ENCODE data around the gene UBA6. TPM values are rescaled to one million over a fixed set of nuclear protein-coding genes. Genes with fewer than 3 reads are reported as not detected.

UBA6 gene
- total RNA-seq, 1 experiment from 2014 or later = 72.2 TPM

GRCh38 chr4:67746797-67747495 is 46.0 kb upstream of the UBA6 start:
- Histone ChIP-seq H3K4me2 (ENCODE audit: insufficient read depth, insufficient read length, low read length) (no peak overlapping the region), H3K9ac (ENCODE audit: extremely low read depth, insufficient read length, low read length) (no peak overlapping the region), H2AK5ac (ENCODE audit: insufficient read length, low read length) (no peak overlapping the region), H2BK20ac (ENCODE audit: low read depth, low read length, poor library complexity, severe bottlenecking) (no peak overlapping the region), H2BK12ac (ENCODE audit: insufficient read length, low read depth, low read length) (no peak overlapping the region), H4K91ac (ENCODE audit: insufficient read length, low read depth, low read length) (no peak overlapping the region), H4K5ac (ENCODE audit: insufficient read length, low read depth, low read length) (no peak overlapping the region), H2BK5ac (ENCODE audit: insufficient read length, low read length) (no peak overlapping the region), H2BK15ac (ENCODE audit: low read depth, low read length) (no peak overlapping the region), H3K23ac (ENCODE audit: insufficient read length, low read depth, low read length) (no peak overlapping the region), H3K27me3 (ENCODE audit: insufficient read depth, low read length) (no peaks in the 10 kb centered on the region), H3K4me1 (ENCODE audit: insufficient read depth, low read length) (no peaks in the 10 kb centered on the region), H2AFZ (ENCODE audit: low read length) (no peak overlapping the region), H3K79me1 (ENCODE audit: insufficient read depth, low read depth, low read length, poor library complexity, severe bottlenecking) (no peaks in the 10 kb centered on the region), H3K23me2 (ENCODE audit: insufficient read length, low read depth, low read length, poor library complexity, severe bottlenecking) (no peaks in the 10 kb centered on the region), H4K8ac (replicated peaks; ENCODE audit: insufficient read length, low read depth, low read length) (no peak overlapping the region), H2BK120ac (ENCODE audit: low read depth, low read length, poor library complexity, severe bottlenecking) (no peak overlapping the region), H3T11ph (ENCODE audit: low read length) (no peak overlapping the region), H3K79me2 (ENCODE audit: insufficient read depth, low read length) (no peaks in the 10 kb centered on the region), H3K27ac (ENCODE audit: insufficient read length, low read depth, low read length) (no peak overlapping the region), H4K20me1 (ENCODE audit: control insufficient read depth, insufficient read depth, insufficient read length) (no peaks in the 10 kb centered on the region), H3K18ac (ENCODE audit: insufficient read length, low read depth, low read length) (no peak overlapping the region), H3K14ac (ENCODE audit: insufficient read depth, low read length) (no peak overlapping the region), H3K9me3 (ENCODE audit: control insufficient read depth, low read depth, low read length) (no peaks in the 10 kb centered on the region), H3K4ac (ENCODE audit: low read depth, low read length) (no peak overlapping the region), H3K56ac (ENCODE audit: insufficient read length, low read depth, low read length) (no peak overlapping the region)
- Mint-ChIP-seq H3K9me3 (no peaks in the 10 kb centered on the region), H3K4me1 (no peaks in the 10 kb centered on the region), H3K27ac (peak overlapping the region in 1 of 3 experiments; percentile 21; a peak in 1 of 7 replicates), H3K36me3 (ENCODE audit: insufficient read depth in 1 of 3, low read depth in 3 of 3) (no peaks in the 10 kb centered on the region), H3K4me3 (no peak overlapping the region), H3K27me3 (ENCODE audit: low read depth) (no peaks in the 10 kb centered on the region)
- peak; percentile 78 for TF ChIP-seq CTCF (conservative IDR thresholded peaks at IDR 0.05)
- no CpG with 5 or more reads among the region's 5 CpGs for WGBS (ENCODE audit: extremely low coverage, insufficient read length, low lambda C conversion rate)
- no peak for DNase-seq

All from H9 (cell line).